Activated naive CD8-positive, alpha-beta T cell treated with anti-CD3 and anti-CD28 coated beads, Interleukin-2, amount 50 U/mL, for 24 hours (primary cell): Measurements from ENCODE around the gene TOR1AIP1.

ENCODE experiments used
- ATAC-seq: fragments of 150-1000 bp; cut with Tn5 transposase; one replicate; pipeline ENCODE4 v1.10.0; 2021
- DNase-seq: peaks from one replicate; pipeline ENCODE4 v3.0.0; 2021
- H3K27ac Mint-ChIP-seq: one replicate; pipeline ENCODE4 v1.8.0; 2021; ENCODE audit warnings: mild to moderate bottlenecking, mixed read lengths
- H3K27me3 Mint-ChIP-seq: one replicate; pipeline ENCODE4 v1.8.0; 2021; ENCODE audit warnings: mixed read lengths
- H3K36me3 Mint-ChIP-seq: one replicate; pipeline ENCODE4 v1.8.0; 2021; ENCODE audit warnings: low read depth, mixed read lengths
- H3K4me1 Mint-ChIP-seq: one replicate; pipeline ENCODE4 v1.8.0; 2021; ENCODE audit warnings: mixed read lengths
- H3K4me3 Mint-ChIP-seq: one replicate; pipeline ENCODE4 v1.8.0; 2021; ENCODE audit warnings: mild to moderate bottlenecking, moderate library complexity, mixed read lengths
- H3K9me3 Mint-ChIP-seq: one replicate; pipeline ENCODE4 v1.8.0; 2021; ENCODE audit warnings: mixed read lengths

Gene TOR1AIP1

DNA sequence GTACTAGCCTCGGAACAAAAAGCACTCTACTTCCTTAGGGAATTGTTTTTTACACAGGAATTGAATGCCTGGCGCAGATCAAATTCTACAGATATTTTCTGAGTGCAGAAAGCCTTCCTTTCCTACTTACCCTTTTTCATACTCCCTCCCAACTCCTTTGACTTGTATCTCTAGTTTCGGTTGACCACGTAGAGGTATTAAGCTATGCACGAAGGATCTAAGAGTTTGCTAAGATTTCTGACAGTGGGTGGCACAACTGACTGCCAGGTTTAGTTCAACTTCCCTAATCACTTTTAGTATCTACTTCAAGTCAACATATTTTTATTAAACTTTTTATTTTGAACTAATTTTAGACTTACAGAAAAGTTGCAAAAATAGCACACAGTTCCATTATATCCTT lies 9.5 kb upstream of the TOR1AIP1 start:
- H3K36me3 Mint-ChIP-seq, result peaks cover 33% of the 10 kb centered on the region
- no peak overlapping the region for H3K4me3 Mint-ChIP-seq
- peaks cover 35% of the 10 kb centered on the region for H3K4me1 Mint-ChIP-seq
- H3K9me3 Mint-ChIP-seq, result no peaks in the 10 kb centered on the region
- H3K27me3 Mint-ChIP-seq, result no peaks in the 10 kb centered on the region
- H3K27ac Mint-ChIP-seq, result no peak overlapping the region
- no peak for DNase-seq
- ATAC-seq, result no peak

DNA sequence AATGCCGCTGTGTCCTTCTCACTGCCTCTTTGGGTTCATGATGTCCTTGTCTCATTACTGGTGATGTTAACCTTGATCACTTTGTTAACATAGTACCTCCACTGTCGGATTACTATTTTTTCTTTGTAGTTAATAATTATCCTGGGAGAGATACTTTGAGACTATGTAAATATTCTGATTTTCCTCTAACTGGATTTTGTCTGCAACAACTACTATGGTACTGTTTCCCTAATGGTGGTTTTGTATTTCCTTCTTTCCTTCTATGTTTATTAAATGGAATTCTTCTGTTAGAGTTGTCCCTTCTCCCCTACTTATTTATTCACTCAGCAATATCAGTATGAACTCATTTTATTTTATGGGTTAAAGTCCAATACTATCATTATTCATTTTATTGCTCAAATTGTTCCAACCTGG lies 8.6 kb upstream of the TOR1AIP1 start:
- Mint-ChIP-seq H3K36me3 (peaks cover 32% of the 10 kb centered on the region), H3K27ac (no peak overlapping the region), H3K4me1 (peaks cover 44% of the 10 kb centered on the region), H3K4me3 (no peak overlapping the region), H3K27me3 (no peaks in the 10 kb centered on the region), H3K9me3 (no peaks in the 10 kb centered on the region)
- ATAC-seq (no peak), DNase-seq (no peak)

DNA sequence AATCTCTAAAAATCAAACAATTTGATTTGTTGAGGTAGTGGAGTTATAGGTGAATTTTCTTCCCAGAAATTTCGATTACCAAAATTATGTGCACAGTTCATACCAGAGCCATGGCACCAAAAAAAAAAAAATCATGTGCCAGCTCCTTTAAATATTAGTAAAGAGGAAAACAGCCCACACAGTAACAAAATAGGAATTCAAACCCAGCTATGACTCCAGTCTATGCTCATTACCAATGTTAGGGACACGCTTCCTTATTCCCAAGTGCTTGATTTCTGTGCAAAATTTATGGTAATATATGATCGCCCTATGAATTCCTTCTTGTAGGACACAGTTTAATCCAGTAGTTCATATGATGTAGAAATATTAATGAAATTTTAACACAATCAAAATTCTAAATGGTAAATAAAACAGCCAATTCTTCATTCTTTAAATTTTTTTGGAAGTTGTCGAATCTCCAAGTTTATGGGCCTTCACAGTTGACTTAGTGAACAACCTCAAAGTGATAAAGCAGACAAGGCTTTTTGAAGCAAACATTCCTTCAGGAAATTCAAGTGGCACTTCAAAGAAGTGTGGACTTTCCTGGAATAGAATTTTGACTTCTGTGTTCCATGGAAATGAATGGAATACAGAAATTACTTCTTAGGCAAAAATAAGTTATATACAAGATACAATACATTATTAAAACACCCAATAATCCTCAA lies 6.3 kb upstream of the TOR1AIP1 start:
- Mint-ChIP-seq H3K4me1 (peaks cover 57% of the 10 kb centered on the region), H3K27ac (no peak overlapping the region), H3K36me3 (peaks cover 28% of the 10 kb centered on the region), H3K27me3 (no peaks in the 10 kb centered on the region), H3K9me3 (no peaks in the 10 kb centered on the region), H3K4me3 (peak overlapping the region; percentile 18)
- no peak for ATAC-seq
- DNase-seq, result no peak

DNA sequence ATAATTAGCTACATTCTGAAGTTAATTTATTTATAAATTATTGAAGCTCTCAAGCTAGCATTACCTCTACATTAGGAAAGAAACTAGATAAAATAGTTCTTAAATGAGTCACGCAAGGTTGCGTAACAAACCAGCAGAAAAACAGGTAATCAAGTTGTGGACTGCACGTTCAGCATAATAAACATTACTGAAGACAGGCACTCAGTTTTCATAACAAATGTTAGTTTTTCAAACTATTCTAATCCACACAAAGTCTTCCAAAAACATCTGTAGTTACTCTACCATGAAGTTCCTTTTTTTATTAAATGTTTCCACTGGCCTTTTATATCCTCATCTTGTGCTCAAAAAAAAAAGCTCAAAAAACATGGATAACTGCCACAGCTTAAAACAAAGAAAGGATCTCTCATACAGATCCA lies 5.8 kb upstream of the TOR1AIP1 start:
- ATAC-seq (no peak), DNase-seq (no peak)
- Mint-ChIP-seq H3K4me3 (peak overlapping the region; percentile 90), H3K27me3 (no peaks in the 10 kb centered on the region), H3K27ac (peak overlapping the region; percentile 93), H3K9me3 (no peaks in the 10 kb centered on the region), H3K36me3 (peaks cover 28% of the 10 kb centered on the region), H3K4me1 (peaks cover 60% of the 10 kb centered on the region)

DNA sequence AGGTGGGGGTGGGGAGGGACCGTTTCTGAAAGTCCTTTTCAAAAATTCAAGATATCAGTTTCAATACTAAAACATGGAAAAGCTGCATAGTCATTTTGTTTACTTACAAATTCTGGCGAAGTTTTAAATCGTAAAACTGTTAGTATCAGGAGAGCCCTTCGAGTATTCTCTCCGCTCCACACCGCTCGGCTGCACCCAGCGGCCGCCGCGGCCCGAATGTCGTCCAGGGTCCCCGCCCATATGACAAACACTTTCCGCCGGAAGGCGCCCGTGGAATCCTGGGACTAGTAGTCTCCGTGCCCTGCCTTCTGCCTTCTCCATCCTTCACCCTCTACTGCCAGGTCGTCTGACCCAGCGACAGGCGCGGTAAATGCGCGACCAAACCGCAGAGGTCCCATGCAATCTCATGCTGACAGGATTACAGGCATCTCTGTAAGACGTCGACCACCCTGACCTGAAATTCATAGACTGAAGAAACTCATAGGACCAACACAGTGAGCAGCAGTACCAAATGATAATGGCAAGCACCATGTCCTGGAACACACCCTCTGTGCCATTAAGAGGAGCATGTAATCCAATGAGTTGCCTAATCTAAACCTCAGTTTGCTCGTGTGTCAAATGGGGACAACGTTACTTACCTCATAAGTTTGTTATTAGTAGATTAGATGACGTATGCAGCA lies 4.4 kb upstream of the TOR1AIP1 start, which contains the start of gene TOR1AIP2:
TOR1AIP2 (minus strand) TSS at position 218 of the 680 bp plus-strand sequence. CDS start 25,138 bp downstream, outside the sequence.
- H3K27me3 Mint-ChIP-seq, result no peaks in the 10 kb centered on the region
- H3K4me1 Mint-ChIP-seq, result peaks cover 60% of the 10 kb centered on the region
- H3K36me3 Mint-ChIP-seq, result peaks cover 28% of the 10 kb centered on the region
- H3K4me3 Mint-ChIP-seq, result peak within 1 kb of the TSS; percentile 90
- DNase-seq (peak; percentile 91), ATAC-seq (peak; percentile 81)
- peak within 1 kb of the TSS; percentile 93 for H3K27ac Mint-ChIP-seq
- H3K9me3 Mint-ChIP-seq, result no peaks in the 10 kb centered on the region

DNA sequence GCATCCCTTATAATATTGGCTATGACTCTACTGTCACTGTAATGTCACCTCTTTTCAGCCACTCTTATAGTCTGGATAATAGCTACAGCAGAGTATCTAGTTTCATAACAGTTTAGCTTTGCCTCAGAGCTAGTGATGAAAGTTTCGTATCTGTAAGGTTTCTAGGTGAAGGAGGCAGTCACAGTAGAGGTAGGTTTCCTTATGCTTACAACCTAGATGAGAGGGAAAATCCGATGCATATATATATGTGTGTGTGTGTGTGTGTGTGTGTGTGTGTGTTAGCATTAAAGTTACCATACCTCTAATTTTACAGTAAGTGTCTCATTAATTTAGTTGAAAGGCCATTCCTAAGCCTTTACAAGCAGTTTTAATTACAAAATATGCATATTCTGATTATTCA lies 2.3 kb upstream of the TOR1AIP1 start:
- Mint-ChIP-seq H3K9me3 (no peaks in the 10 kb centered on the region), H3K36me3 (peaks cover 25% of the 10 kb centered on the region), H3K4me3 (no peak overlapping the region), H3K27ac (peak overlapping the region; percentile 7), H3K27me3 (no peaks in the 10 kb centered on the region), H3K4me1 (peaks cover 65% of the 10 kb centered on the region)
- no peak for ATAC-seq
- DNase-seq, result no peak

DNA sequence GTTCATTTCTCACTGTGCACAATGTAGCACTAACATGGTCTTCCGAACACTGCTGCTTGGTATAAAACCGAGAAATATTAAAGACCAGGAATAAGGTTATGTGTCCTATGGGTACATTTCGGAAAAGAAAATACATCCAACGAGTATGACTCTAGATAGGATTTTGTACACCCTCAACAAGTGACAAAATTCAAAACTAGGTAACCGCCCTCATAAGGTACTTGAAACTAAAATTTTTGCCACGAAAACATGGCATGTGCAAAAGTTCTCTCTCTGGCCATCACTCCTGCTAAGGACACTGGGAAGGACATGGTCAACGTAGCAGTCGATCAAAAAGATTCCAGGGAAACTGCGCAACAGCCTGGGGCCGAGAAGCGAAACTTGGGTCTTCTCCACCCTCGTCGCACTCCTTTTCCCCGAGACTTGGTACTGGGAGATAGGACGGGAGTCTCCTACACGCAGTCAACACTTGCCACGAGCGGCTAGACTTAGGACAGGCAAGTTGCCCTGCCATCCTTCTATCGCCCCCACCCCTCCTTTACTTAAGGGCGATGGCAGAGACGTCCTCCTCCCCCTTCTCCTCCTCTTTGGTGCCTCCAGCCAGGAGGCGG lies 338 bp upstream of the TOR1AIP1 start:
- Mint-ChIP-seq H3K4me1 (peaks cover 63% of the 10 kb centered on the region), H3K4me3 (peak overlapping the region; percentile 92), H3K27ac (peak overlapping the region; percentile 98), H3K9me3 (no peaks in the 10 kb centered on the region), H3K27me3 (no peaks in the 10 kb centered on the region), H3K36me3 (peaks cover 21% of the 10 kb centered on the region)
- ATAC-seq (no peak), DNase-seq (no peak)

DNA sequence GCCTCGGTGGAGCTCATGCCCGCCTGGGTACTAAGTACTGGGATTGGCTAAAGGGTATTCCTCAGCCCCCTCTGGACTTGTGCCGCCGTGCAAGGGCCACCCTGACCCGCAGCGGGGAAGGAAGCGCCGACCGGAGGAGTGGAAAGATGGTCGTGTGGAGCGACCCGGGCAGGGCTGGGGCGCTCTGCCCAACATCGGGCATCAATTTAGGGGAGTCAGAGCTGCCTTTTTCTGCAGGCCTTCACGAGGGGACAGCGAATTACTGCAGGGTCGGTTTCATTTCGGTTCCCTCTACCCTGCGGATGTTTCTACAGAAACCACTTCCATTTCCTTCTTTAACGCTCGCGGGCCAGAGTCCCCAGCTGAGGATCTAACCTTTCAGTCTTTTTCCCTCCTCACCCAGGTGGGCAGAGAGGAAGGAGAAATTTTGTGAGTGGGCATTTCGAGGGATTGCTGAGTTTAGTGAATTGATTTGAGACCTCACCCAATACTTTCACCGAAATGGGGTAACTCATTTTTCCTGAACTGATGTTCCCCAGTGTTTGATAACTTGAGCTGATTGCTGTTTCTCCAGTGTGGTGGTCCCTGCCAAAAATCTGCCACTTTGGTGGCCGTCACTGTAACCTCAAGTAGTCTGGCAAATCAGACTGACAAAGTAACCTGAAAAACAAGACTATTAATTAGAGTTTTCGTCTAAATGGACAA lies 1.1 kb downstream of the TOR1AIP1 start:
- DNase-seq, result no peak
- peak overlapping the region; percentile 92 for H3K4me3 Mint-ChIP-seq
- H3K36me3 Mint-ChIP-seq, result peaks cover 23% of the 10 kb centered on the region
- no peak for ATAC-seq
- H3K4me1 Mint-ChIP-seq, result peaks cover 70% of the 10 kb centered on the region
- H3K27ac Mint-ChIP-seq, result peak overlapping the region; percentile 98
- no peaks in the 10 kb centered on the region for H3K9me3 Mint-ChIP-seq
- no peaks in the 10 kb centered on the region for H3K27me3 Mint-ChIP-seq

DNA sequence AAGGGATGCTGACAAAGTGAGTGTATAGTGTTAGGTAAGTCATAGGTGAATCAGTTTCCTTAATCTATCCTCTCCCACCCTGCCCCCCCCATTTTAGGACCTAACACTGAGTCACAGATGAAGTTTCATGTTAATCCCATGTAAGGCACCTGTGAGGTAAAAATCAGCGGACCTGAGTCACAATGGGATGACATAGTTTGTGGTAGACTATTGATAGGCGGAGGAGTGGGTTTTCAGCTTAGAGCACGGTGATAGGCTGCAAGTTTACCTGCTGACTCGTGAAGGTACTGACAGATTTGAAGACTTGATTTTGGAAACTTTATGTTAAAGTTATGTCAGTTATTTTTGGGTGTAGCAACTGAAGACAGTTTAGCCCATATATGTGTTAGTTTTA lies 1.7 kb downstream of the TOR1AIP1 start:
- peaks cover 23% of the 10 kb centered on the region for H3K36me3 Mint-ChIP-seq

DNA sequence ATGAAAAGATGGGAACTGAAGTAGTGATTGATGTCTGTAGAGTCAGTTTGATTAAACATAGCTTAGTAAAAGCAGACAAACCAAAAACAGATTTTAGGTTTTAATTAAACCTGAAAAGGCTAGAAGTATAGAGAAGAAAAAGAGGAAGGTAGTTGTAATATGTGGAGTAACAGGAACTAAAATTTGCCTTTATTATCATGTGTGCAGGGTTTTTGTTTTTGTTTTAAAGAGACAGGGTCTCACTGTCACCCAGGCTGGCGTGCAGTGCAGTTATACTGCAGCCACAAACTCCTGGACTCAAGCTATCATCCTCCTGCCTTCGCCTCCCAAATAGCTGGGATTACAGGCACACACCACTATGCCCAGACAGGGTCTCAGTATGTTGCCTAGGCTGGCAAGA lies 6.0 kb downstream of the TOR1AIP1 start:
- DNase-seq (no peak), ATAC-seq (no peak)
- Mint-ChIP-seq H3K9me3 (no peaks in the 10 kb centered on the region), H3K4me3 (no peak overlapping the region), H3K27me3 (no peaks in the 10 kb centered on the region), H3K36me3 (peaks cover 39% of the 10 kb centered on the region), H3K4me1 (peaks cover 47% of the 10 kb centered on the region), H3K27ac (no peak overlapping the region)

More for the DNA sequence above, 1.7 kb downstream of the TOR1AIP1 start:
- peak overlapping the region; percentile 92 for H3K4me3 Mint-ChIP-seq
- no peaks in the 10 kb centered on the region for H3K27me3 Mint-ChIP-seq
- peak; percentile 51 for ATAC-seq
- H3K9me3 Mint-ChIP-seq, result no peaks in the 10 kb centered on the region
- DNase-seq, result peak; percentile 44
- H3K4me1 Mint-ChIP-seq, result peaks cover 68% of the 10 kb centered on the region
- peak overlapping the region; percentile 98 for H3K27ac Mint-ChIP-seq

DNA sequence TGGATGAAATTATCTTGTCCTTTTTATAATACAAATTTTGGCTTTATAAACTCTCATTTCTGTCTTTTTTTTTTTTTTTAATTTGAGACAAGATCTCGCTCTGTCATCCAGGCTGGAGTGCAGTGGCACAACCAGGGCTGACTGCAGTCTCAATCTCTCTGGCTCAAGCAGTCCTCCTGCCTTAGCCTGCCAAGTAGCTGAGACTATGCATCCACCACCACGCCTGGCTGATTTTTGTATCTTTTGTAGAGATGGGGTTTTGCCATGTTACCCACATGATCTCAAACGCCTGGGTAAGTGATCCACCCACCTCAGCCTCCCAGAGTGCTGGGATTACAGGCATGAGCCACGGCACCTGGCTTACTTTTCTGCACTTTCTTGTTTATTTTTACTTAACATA lies 7.5 kb downstream of the TOR1AIP1 start:
- H3K4me1 Mint-ChIP-seq, result peaks cover 36% of the 10 kb centered on the region
- H3K4me3 Mint-ChIP-seq, result no peak overlapping the region
- H3K27ac Mint-ChIP-seq, result no peak overlapping the region
- no peaks in the 10 kb centered on the region for H3K9me3 Mint-ChIP-seq
- no peaks in the 10 kb centered on the region for H3K27me3 Mint-ChIP-seq
- DNase-seq, result no peak
- peaks cover 35% of the 10 kb centered on the region for H3K36me3 Mint-ChIP-seq
- no peak for ATAC-seq

DNA sequence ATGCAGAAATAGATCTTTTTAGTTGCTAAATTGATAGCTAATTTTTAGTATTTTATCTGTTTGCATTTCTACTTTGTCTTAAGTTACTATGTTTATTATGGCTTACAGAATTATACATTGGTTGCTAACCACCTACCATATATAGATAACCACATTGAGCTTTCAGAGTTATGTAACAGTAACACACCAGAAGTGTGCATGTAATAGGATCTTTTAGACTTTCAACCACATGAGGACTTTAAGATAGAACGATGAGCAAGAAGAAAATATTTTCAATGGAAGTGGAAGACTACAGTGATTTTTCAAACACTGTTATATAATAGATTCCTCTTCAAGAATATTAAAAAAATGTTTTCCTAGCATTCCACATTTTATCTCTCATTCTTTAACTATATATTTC lies 28.8 kb downstream of the TOR1AIP1 start:
- Mint-ChIP-seq H3K4me3 (no peak overlapping the region), H3K36me3 (peaks cover 39% of the 10 kb centered on the region), H3K4me1 (peaks cover 3% of the 10 kb centered on the region), H3K27me3 (no peaks in the 10 kb centered on the region), H3K9me3 (no peaks in the 10 kb centered on the region), H3K27ac (no peak overlapping the region)
- ATAC-seq (no peak), DNase-seq (no peak)

DNA sequence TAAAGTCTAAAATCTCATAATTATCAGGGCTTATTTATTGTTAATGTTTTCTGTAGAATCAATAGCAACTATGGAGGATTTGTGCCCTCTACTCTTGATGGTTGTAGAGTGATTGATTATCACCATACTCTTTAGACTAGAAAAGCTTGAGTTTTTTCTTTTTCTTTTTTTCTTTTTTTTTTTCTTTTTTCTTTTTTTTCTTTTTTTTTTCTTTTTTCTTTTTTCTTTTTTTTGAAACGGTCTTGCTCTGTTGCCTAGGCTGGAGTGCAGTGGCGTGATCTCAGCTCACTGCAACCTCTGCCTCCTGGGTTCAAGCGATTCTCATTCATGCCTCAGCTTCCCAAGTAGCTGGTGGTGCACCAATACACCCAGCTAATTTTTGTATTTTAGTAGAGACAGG lies 29.7 kb downstream of the TOR1AIP1 start:
- no peak for ATAC-seq

DNA sequence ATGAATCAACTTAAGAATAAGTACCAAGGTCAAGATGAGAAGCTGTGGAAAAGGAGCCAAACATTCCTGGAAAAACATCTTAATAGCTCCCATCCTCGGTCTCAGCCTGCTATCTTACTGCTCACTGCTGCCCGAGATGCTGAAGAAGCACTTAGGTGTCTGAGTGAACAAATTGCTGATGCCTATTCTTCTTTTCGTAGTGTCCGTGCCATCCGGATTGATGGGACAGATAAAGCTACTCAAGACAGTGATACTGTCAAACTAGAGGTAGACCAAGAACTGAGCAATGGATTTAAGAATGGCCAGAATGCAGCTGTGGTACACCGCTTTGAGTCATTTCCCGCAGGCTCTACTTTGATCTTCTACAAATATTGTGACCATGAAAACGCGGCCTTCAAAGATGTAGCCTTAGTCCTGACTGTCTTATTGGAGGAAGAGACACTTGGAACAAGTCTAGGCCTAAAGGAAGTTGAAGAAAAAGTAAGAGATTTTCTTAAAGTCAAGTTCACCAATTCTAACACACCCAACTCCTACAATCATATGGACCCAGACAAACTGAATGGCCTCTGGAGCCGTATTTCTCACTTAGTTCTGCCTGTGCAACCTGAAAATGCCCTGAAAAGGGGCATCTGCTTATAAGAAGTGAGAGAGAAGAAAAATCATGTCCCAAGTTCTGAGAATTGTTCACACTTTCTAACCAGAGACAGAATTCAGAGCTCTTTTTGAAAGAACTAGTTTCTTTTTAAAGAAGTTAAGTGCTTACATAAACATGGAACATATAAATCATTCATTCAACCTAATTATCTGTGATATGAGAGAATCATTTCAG lies 35.7 kb downstream of the TOR1AIP1 start:
- Mint-ChIP-seq H3K27me3 (no peaks in the 10 kb centered on the region), H3K9me3 (no peaks in the 10 kb centered on the region), H3K27ac (peak overlapping the region; percentile 64), H3K4me1 (peaks cover 14% of the 10 kb centered on the region), H3K4me3 (no peak overlapping the region), H3K36me3 (peaks cover 54% of the 10 kb centered on the region)
- ATAC-seq (no peak), DNase-seq (no peak)

More for the DNA sequence above, 29.7 kb downstream of the TOR1AIP1 start:
- Mint-ChIP-seq H3K36me3 (peaks cover 41% of the 10 kb centered on the region), H3K9me3 (no peaks in the 10 kb centered on the region), H3K4me1 (peaks cover 3% of the 10 kb centered on the region), H3K27ac (no peak overlapping the region), H3K4me3 (no peak overlapping the region), H3K27me3 (no peaks in the 10 kb centered on the region)
- no peak for DNase-seq
